A549 (cell line): ENCODE data around the gene LRFN4. TPM values are rescaled to one million over a fixed set of nuclear protein-coding genes. Genes with fewer than 3 reads are reported as not detected.

Experiments used
- ATAC-seq, 2 experiments: fragments of 200-7000 bp in 1 of 2; fragments of >200 bp in 1 of 2; cut with Nextera tagmentation in 1 of 2; cut with Tn5 transposase in 1 of 2; 3 replicates each; pipeline versions ENCODE4 v1.8.0 to v1.9.1; 2018 to 2020; ENCODE audit warnings: mild to moderate bottlenecking in 1 of 2, moderate library complexity in 1 of 2
- CTCF ChIA-PET: fragments of 300-600 bp; sonication (Branson Sonifier 250); formaldehyde crosslinking; extraction: SDS; loops from one replicate; lab custom pipeline; 2021; ENCODE audit warnings: antibody characterized with exemption, inconsistent platforms; lab: Yijun Ruan, JAX
- POLR2A ChIA-PET: fragments of 350-600 bp; formaldehyde crosslinking; extraction: SDS; loops from one replicate; lab custom pipeline; 2021; ENCODE audit warnings: antibody characterized with exemption, inconsistent platforms; lab: Yijun Ruan, JAX
- DNase-seq, 2 experiments: peaks; one replicate each; pipeline versions ENCODE4 v3.0.0 to v3.0.0-alpha.2; 2011 to 2016; ENCODE audit warnings: low read depth in 1 of 2, low spot score in 1 of 2
- FAIRE-seq: peaks from 2 replicates; lab custom pipeline; 2011; peaks lifted over from hg19 to GRCh38; lab: Jason Lieb, UNC
- H3K27ac ChIP-seq, 2 experiments: fragments of >200 bp; sonication (Bioruptor Twin); formaldehyde crosslinking; 3 replicates each; pipeline ENCODE4 v1.5.1; 2016 to 2017
- H3K4me1 ChIP-seq: fragments of >200 bp; sonication (Bioruptor Twin); formaldehyde crosslinking; 3 replicates; pipeline ENCODE4 v1.6.1; 2016
- H3K4me2 ChIP-seq: fragments of >200 bp; sonication (Bioruptor Twin); formaldehyde crosslinking; 3 replicates; pipeline ENCODE4 v1.6.1; 2016
- H3K4me3 ChIP-seq: fragments of >200 bp; sonication (Bioruptor Twin); formaldehyde crosslinking; 3 replicates; pipeline ENCODE4 v1.5.1; 2016
- H3K9me3 ChIP-seq: fragments of >200 bp; sonication (Bioruptor Twin); formaldehyde crosslinking; 3 replicates; pipeline ENCODE4 v1.6.1; 2016
- ATOH8 ChIP-seq: fragments of 250-450 bp; sonication (Bioruptor Pico); IDR thresholded peaks from 2 replicates; pipeline ENCODE4 v1.5.0; 2020; ENCODE audit warnings: low read depth, mild to moderate bottlenecking, moderate library complexity
- CBX2 ChIP-seq: fragments of 200-600 bp; sonication (generic); IDR thresholded peaks from 2 replicates; pipeline ENCODE4 v1.6.1; 2016; ENCODE audit warnings: low read depth, mild to moderate bottlenecking, borderline replicate concordance
- E2F6 ChIP-seq: IDR thresholded peaks from 2 replicates; pipeline ENCODE4 v1.6.1; 2012; ENCODE audit warnings: low read depth, borderline replicate concordance
- EHMT2 ChIP-seq: fragments of 200-600 bp; sonication (generic); IDR thresholded peaks from 2 replicates; pipeline ENCODE4 v1.6.1; 2016; ENCODE audit warnings: antibody characterized with exemption, low read depth, mild to moderate bottlenecking, moderate library complexity
- ELK1 ChIP-seq: fragments of 150-350 bp; IDR thresholded peaks from 2 replicates; pipeline ENCODE4 v1.6.1; 2014; ENCODE audit warnings: low read depth, mild to moderate bottlenecking, low read length
- FOSL2 ChIP-seq, 2 experiments: fragments of 450-650 bp in 1 of 2; fragments of >200 bp in 1 of 2; sonication (Bioruptor Twin) in 1 of 2; formaldehyde crosslinking; IDR thresholded peaks; 2 replicates each; pipeline versions ENCODE4 v1.5.0 to v1.6.1; 2016 to 2020; ENCODE audit warnings: mild to moderate bottlenecking in 1 of 2, moderate library complexity in 1 of 2
- GATA3 ChIP-seq: IDR thresholded peaks from 2 replicates; pipeline ENCODE4 v1.6.1; 2012; ENCODE audit warnings: borderline replicate concordance
- HOXB5 ChIP-seq: fragments of 250-450 bp; sonication (Bioruptor Pico); IDR thresholded peaks from 2 replicates; pipeline ENCODE4 v1.5.0; 2020; ENCODE audit warnings: mild to moderate bottlenecking, moderate library complexity
- KDM1A ChIP-seq: fragments of 200-600 bp; sonication (generic); IDR thresholded peaks from 2 replicates; pipeline ENCODE4 v1.6.1; 2016; ENCODE audit warnings: low read depth, mild to moderate bottlenecking
- MYC ChIP-seq: IDR thresholded peaks from 2 replicates; pipeline ENCODE4 v1.6.1; 2012; ENCODE audit warnings: mild to moderate bottlenecking, inconsistent platforms, low read length, improper control_type of control experiment, borderline replicate concordance
- NFE2L2 ChIP-seq: fragments of 150-350 bp; conservative IDR thresholded peaks from 2 replicates; pipeline ENCODE4 v1.6.1; 2014; ENCODE audit warnings: low read length
- PHF8 ChIP-seq: fragments of 200-600 bp; sonication (generic); IDR thresholded peaks from 2 replicates; pipeline ENCODE4 v1.6.1; 2016; ENCODE audit warnings: low read depth, mild to moderate bottlenecking, antibody characterized with exemption, moderate library complexity, borderline replicate concordance
- RAD21 ChIP-seq, 2 experiments: fragments of >200 bp in 1 of 2; sonication (Bioruptor Twin) in 1 of 2; formaldehyde crosslinking in 1 of 2; IDR thresholded peaks in 1 of 2; conservative IDR thresholded peaks in 1 of 2; 2 replicates in 1 of 2; 3 replicates in 1 of 2; pipeline ENCODE4 v1.6.1; 2012 to 2018; ENCODE audit warnings: inconsistent platforms in 1 of 2
- RARB ChIP-seq: fragments of 250-450 bp; sonication (Bioruptor Pico); IDR thresholded peaks from 2 replicates; pipeline ENCODE4 v1.8.0; 2021; ENCODE audit warnings: mild to moderate bottlenecking, moderate library complexity
- RNF2 ChIP-seq: fragments of 200-600 bp; sonication (generic); IDR thresholded peaks from 2 replicates; pipeline ENCODE4 v1.6.1; 2016; ENCODE audit warnings: low read depth, mild to moderate bottlenecking, antibody characterized with exemption, moderate library complexity, borderline replicate concordance
- USF2 ChIP-seq: fragments of 450-650 bp; IDR thresholded peaks from 2 replicates; pipeline ENCODE4 v1.6.1; 2014; ENCODE audit warnings: antibody characterized with exemption
- ZSCAN20 ChIP-seq: fragments of 250-450 bp; sonication (Bioruptor Pico); IDR thresholded peaks from 2 replicates; pipeline ENCODE4 v1.8.0; 2022; ENCODE audit warnings: mild to moderate bottlenecking, moderate library complexity
- WGBS: methylation state at CpG from one replicate; pipeline ENCODE4 v1.1.6; 2017; ENCODE audit errors: missing lambda C conversion rate; 5-methylcytosine and 5-hydroxymethylcytosine counted together
- polyA plus RNA-seq, 4 experiments: library from polyadenylated mRNA; depleted of rRNA in 3 of 4; stranded (reverse); fragments of >200 nt; fragmentation: RNase III in 1 of 4; extraction: RNeasy Plus Mini Kit Qiagen cat#74134 plus additional on column Dnase treatment in 1 of 4; gene quantifications; 2 replicates in 3 of 4; 3 replicates in 1 of 4; pipeline ENCODE4 v1.2.3, GENCODE V29; 2011 to 2017

LRFN4 gene
- polyA plus RNA-seq, 2 of the 4 experiments (the other 2 are of a cell fraction), result 8.8 to 50.0 TPM

GRCh38 chr11:66883016-66883965 is 26.4 kb downstream of the LRFN4 start (continued):
- TF ChIP-seq ATOH8 (peak; percentile 22; the same call in 1 of the 2 replicates), FOSL2 (IDR thresholded peaks at IDR 0.05) (no peak), FOSL2 (CRISPR knock-in tag; IDR thresholded peaks at IDR 0.05) (peak; percentile 65; the same call in 1 of the 2 replicates), USF2 (peak; percentile 67), EHMT2 (no peak), HOXB5 (CRISPR knock-in tag) (0 out of 2 replicates have a peak, but pooled peaks have one; percentile 31), NFE2L2 (peak; percentile 42; the same call in 1 of the 2 replicates), RARB (CRISPR knock-in tag) (0 out of 2 replicates have a peak, but pooled peaks have one; percentile 46), CBX2 (no peak), PHF8 (no peak), RAD21 (conservative IDR thresholded peaks at IDR 0.05 in 1 of 2, IDR thresholded peaks at IDR 0.05 in 1 of 2) (peak; percentile 79 to 85), MYC (peak; percentile 24), GATA3 (peak; percentile 10; the same call in 1 of the 2 replicates), E2F6 (peak; percentile 47; the same call in 1 of the 2 replicates)
- TF ChIP-seq, all 56 proteins: peak for 20

- Histone ChIP-seq H3K4me2 (no peak overlapping the region), H3K4me3 (no peak overlapping the region), H3K27ac (peak overlapping the region; percentile 95 to 97), H3K4me1 (peaks cover 97% of the 10 kb centered on the region), H3K9me3 (no peaks in the 10 kb centered on the region)
- CTCF ChIA-PET, result interaction anchor here (0.7 to 13.1 kb wide), 17 partner anchors 9 to 190 kb away, joined by 3 to 135 read pairs (median 11); partner anchors contain the start of genes C11orf86, RCE1 and SYT12
- DNase-seq (no peak), FAIRE-seq (no peak), ATAC-seq (no peak)
- POLR2A ChIA-PET, result interaction anchor here (2.0 kb wide), 1 partner anchor 33 kb away, joined by 5 read pairs; no protein-coding TSS in a partner anchor
- TF ChIP-seq ELK1 (no peak), NFE2L2 (no peak), KDM1A (no peak), RNF2 (no peak), ZSCAN20 (CRISPR knock-in tag) (no peak)
- WGBS, result 95% methylated on average over 4 of the region's 4 CpGs
Observed at GRCh38 chr11:66884443-66884842, 27.6 kb downstream of the LRFN4 start.

- TF ChIP-seq E2F6, result no peak
- 0 out of 2 replicates have a peak, but pooled peaks have one; percentile 5 for TF ChIP-seq HOXB5 (CRISPR knock-in tag)
- POLR2A ChIA-PET, result no interaction called here
- Histone ChIP-seq H3K4me3 (no peak overlapping the region), H3K4me2 (peak overlapping the region; percentile 73), H3K4me1 (peaks cover 98% of the 10 kb centered on the region), H3K27ac (peak overlapping the region; percentile 95 to 97), H3K9me3 (no peaks in the 10 kb centered on the region)
- DNase-seq (no peak), ATAC-seq (no peak), FAIRE-seq (no peak)
- 68% methylated on average over 4 of the region's 4 CpGs for WGBS
- CTCF ChIA-PET, result interaction anchor here (0.7 to 13.1 kb wide), 11 partner anchors 9 to 447 kb away, joined by 3 to 135 read pairs (median 4); partner anchors contain the start of gene C11orf86
Observed at GRCh38 chr11:66885469-66885868, 28.6 kb downstream of the LRFN4 start.
